H54 (cell line): Measurements from ENCODE around the gene SKI.
A peak's percentile ranks its signal among the peaks of the same experiment; 100 is the strongest.

Experiments
- DNase-seq: peaks from one replicate; pipeline ENCODE4 v3.0.0; 2011; ENCODE audit warnings: low spot score, mixed read lengths; ENCODE audit not compliant: insufficient read length
- FAIRE-seq: peaks from 3 replicates; lab custom pipeline; 2011; peaks lifted over from hg19 to GRCh38; lab: Jason Lieb, UNC
- POLR2A ChIP-seq: IDR thresholded peaks from 2 replicates; pipeline ENCODE4 v1.6.1; 2011; ENCODE audit warnings: low read depth, mild to moderate bottlenecking, low read length

Gene SKI

GRCh38 chr1:2307064-2307605, 79.0 kb downstream of the SKI start:
- TF ChIP-seq POLR2A, result no peak
- DNase-seq, result no peak
- FAIRE-seq, result no peak

DNA sequence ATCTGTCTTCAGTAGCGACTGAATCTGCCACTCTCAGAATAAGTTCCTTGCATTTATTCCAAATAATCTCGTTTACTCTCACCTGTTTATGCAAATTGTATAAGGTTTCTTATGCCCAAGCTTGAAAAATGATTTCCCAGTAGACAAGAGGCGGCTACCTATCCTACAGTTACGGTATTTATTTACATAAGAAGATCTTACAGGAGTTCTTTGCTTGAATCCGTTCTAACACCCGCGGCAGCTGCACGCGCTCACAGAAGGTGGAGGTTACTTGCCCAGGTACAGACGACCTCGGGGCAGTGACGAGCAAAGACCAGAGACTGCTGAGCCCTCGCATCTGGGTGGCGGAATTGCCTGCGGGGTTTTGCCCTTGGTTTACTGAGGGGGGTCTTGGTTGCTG, 79.9 kb downstream of the SKI start:
- FAIRE-seq (no peak), DNase-seq (no peak)
- no peak for TF ChIP-seq POLR2A

GRCh38 chr1:2308844-2309243, 80.7 kb downstream of the SKI start:
- no peak for DNase-seq
- no peak for TF ChIP-seq POLR2A
- no peak for FAIRE-seq

DNA sequence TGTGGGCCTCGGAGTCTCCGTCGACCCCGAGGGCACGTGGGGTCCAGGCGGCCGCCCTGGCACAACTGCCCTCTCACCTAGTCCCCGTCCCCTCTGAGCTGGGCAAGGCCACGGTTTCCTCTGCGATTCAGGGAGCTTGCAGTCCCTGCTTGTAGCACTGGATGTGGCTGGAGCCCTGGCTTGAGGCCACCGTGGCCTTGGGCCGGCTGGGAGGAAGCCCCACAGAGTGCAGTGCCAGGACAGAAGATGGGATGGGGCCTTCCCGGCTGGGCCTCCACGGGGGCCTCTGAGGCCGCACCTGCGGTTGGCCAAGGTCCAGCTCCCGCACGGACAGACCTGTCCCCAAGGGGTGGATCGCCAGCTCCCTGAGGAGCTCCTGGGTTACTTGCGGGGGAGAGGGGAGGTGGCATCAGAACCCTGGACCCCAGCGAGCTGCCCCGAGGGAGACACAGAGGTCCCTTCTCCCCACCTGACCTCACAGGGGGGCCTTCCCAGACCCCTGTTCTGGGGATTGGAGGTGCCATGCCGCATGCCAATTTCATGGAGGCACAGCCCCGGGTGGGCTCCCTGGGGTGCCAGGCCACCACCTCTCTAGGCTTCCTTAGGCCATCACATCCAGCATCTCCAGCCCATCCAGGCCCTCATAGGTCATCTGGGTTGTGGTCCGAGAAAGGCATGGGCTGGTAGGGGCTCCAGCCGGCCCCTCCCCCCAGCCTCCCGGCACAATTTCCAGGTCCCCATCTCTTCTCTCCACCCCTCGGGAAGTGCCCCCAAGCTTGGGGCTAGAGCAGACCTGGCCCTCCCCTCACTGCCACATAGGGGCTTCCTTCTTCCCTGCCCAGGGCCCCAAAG, 82.4 kb downstream of the SKI start:
- FAIRE-seq (no peak), DNase-seq (no peak)
- TF ChIP-seq POLR2A, result no peak

- FAIRE-seq (no peak), DNase-seq (peak; percentile 54)
- no peak for TF ChIP-seq POLR2A
These were observed 83.3 kb downstream of the SKI start for GRCh38 chr1:2311184-2312032.

- FAIRE-seq (no peak), DNase-seq (no peak)
- TF ChIP-seq POLR2A, result no peak
These were observed 84.0 kb downstream of the SKI start for GRCh38 chr1:2312160-2312514.

GRCh38 chr1:2312515-2313301, 84.6 kb downstream of the SKI start:
- DNase-seq (no peak), FAIRE-seq (no peak)
- TF ChIP-seq POLR2A, result no peak

GRCh38 chr1:2313651-2314261, 85.6 kb downstream of the SKI start:
- no peak for FAIRE-seq
- TF ChIP-seq POLR2A, result no peak
- no peak for DNase-seq

- FAIRE-seq (no peak), DNase-seq (peak; percentile 63)
- no peak for TF ChIP-seq POLR2A
These were observed 86.2 kb downstream of the SKI start for GRCh38 chr1:2314273-2314802.

GRCh38 chr1:2314803-2315673, 86.9 kb downstream of the SKI start:
- peak; percentile 67 for DNase-seq

GRCh38 chr1:2315674-2316450, 87.7 kb downstream of the SKI start:
- no peak for FAIRE-seq
- DNase-seq, result no peak
- TF ChIP-seq POLR2A, result no peak

More at GRCh38 chr1:2314803-2315673, 86.9 kb downstream of the SKI start:
- no peak for FAIRE-seq
- TF ChIP-seq POLR2A, result no peak

GRCh38 chr1:2316451-2316961, 88.4 kb downstream of the SKI start:
- FAIRE-seq (no peak), DNase-seq (peak; percentile 64)
- TF ChIP-seq POLR2A, result no peak
